ENCODE measurements around the gene DUS2.

Gene DUS2

GRCh38 chr16:68062910-68063393 is 39.9 kb downstream of the DUS2 start:
- Histone ChIP-seq H3K36me3 (ENCODE audit: insufficient read depth, low read depth, low read length) (peaks cover 32% of the 10 kb centered on the region), H3K4me1 (ENCODE audit: insufficient read depth, low read length) (no peaks in the 10 kb centered on the region), H3K9me3 (ENCODE audit: insufficient read depth, low read depth, low read length) (no peaks in the 10 kb centered on the region), H3K4me3 (ENCODE audit: low read length) (no peak overlapping the region), H3K27me3 (ENCODE audit: insufficient read depth, low read length) (no peaks in the 10 kb centered on the region), H3K27ac (ENCODE audit: low read length) (no peak overlapping the region), H3K9ac (ENCODE audit: low read depth, low read length) (no peak overlapping the region)

- H3K27ac ChIP-seq (ENCODE audit: low read length): no peak overlapping the region
- no peaks in the 10 kb centered on the region for H3K9me3 ChIP-seq (ENCODE audit: insufficient read depth, low read depth, low read length)
These were observed 41.8 kb downstream of the DUS2 start for GRCh38 chr16:68064791-68065365.

GRCh38 chr16:68065716-68066305 is 42.7 kb downstream of the DUS2 start:
- H3K4me3 ChIP-seq (ENCODE audit: low read length): no peak overlapping the region
- H3K9me3 ChIP-seq (ENCODE audit: insufficient read depth, low read depth, low read length): no peaks in the 10 kb centered on the region
- no peak overlapping the region for H3K9ac ChIP-seq (ENCODE audit: low read depth, low read length)
- no peaks in the 10 kb centered on the region for H3K4me1 ChIP-seq (ENCODE audit: insufficient read depth, low read length)
- peaks cover 32% of the 10 kb centered on the region for H3K36me3 ChIP-seq (ENCODE audit: insufficient read depth, low read depth, low read length)
- no peaks in the 10 kb centered on the region for H3K27me3 ChIP-seq (ENCODE audit: insufficient read depth, low read length)
- H3K27ac ChIP-seq (ENCODE audit: low read length): no peak overlapping the region

More at GRCh38 chr16:68064791-68065365, 41.8 kb downstream of the DUS2 start:
- Histone ChIP-seq H3K36me3 (ENCODE audit: insufficient read depth, low read depth, low read length) (peaks cover 27% of the 10 kb centered on the region), H3K27me3 (ENCODE audit: insufficient read depth, low read length) (no peaks in the 10 kb centered on the region), H3K9ac (ENCODE audit: low read depth, low read length) (no peak overlapping the region), H3K4me1 (ENCODE audit: insufficient read depth, low read length) (no peaks in the 10 kb centered on the region), H3K4me3 (ENCODE audit: low read length) (no peak overlapping the region)

- Histone ChIP-seq H3K9me3 (ENCODE audit: insufficient read depth, low read depth, low read length) (no peaks in the 10 kb centered on the region), H3K9ac (ENCODE audit: low read depth, low read length) (no peak overlapping the region), H3K4me3 (ENCODE audit: low read length) (no peak overlapping the region), H3K27ac (ENCODE audit: low read length) (no peak overlapping the region), H3K36me3 (ENCODE audit: insufficient read depth, low read depth, low read length) (peaks cover 35% of the 10 kb centered on the region), H3K4me1 (ENCODE audit: insufficient read depth, low read length) (no peaks in the 10 kb centered on the region), H3K27me3 (ENCODE audit: insufficient read depth, low read length) (no peaks in the 10 kb centered on the region)
These were observed 43.7 kb downstream of the DUS2 start for GRCh38 chr16:68066763-68067162.

- no peaks in the 10 kb centered on the region for H3K9me3 ChIP-seq (ENCODE audit: insufficient read depth, low read depth, low read length)
- H3K9ac ChIP-seq (ENCODE audit: low read depth, low read length): no peak overlapping the region
- H3K27me3 ChIP-seq (ENCODE audit: insufficient read depth, low read length): no peaks in the 10 kb centered on the region
- H3K4me1 ChIP-seq (ENCODE audit: insufficient read depth, low read length): no peaks in the 10 kb centered on the region
- peaks cover 53% of the 10 kb centered on the region for H3K36me3 ChIP-seq (ENCODE audit: insufficient read depth, low read depth, low read length)
- H3K4me3 ChIP-seq (ENCODE audit: low read length): no peak overlapping the region
- no peak overlapping the region for H3K27ac ChIP-seq (ENCODE audit: low read length)
These were observed 45.8 kb downstream of the DUS2 start for GRCh38 chr16:68068926-68069325.

GRCh38 chr16:68069511-68070248 is 46.6 kb downstream of the DUS2 start:
- H3K27me3 ChIP-seq (ENCODE audit: insufficient read depth, low read length): no peaks in the 10 kb centered on the region
- H3K4me3 ChIP-seq (ENCODE audit: low read length): no peak overlapping the region
- peaks cover 60% of the 10 kb centered on the region for H3K36me3 ChIP-seq (ENCODE audit: insufficient read depth, low read depth, low read length)
- H3K4me1 ChIP-seq (ENCODE audit: insufficient read depth, low read length): no peaks in the 10 kb centered on the region
- H3K27ac ChIP-seq (ENCODE audit: low read length): no peak overlapping the region
- no peaks in the 10 kb centered on the region for H3K9me3 ChIP-seq (ENCODE audit: insufficient read depth, low read depth, low read length)
- H3K9ac ChIP-seq (ENCODE audit: low read depth, low read length): no peak overlapping the region

GRCh38 chr16:68070249-68070730 is 47.2 kb downstream of the DUS2 start:
- H3K27me3 ChIP-seq (ENCODE audit: insufficient read depth, low read length): no peaks in the 10 kb centered on the region
- no peaks in the 10 kb centered on the region for H3K9me3 ChIP-seq (ENCODE audit: insufficient read depth, low read depth, low read length)
- H3K36me3 ChIP-seq (ENCODE audit: insufficient read depth, low read depth, low read length): peaks cover 66% of the 10 kb centered on the region
- no peak overlapping the region for H3K27ac ChIP-seq (ENCODE audit: low read length)
- no peaks in the 10 kb centered on the region for H3K4me1 ChIP-seq (ENCODE audit: insufficient read depth, low read length)
- H3K4me3 ChIP-seq (ENCODE audit: low read length): no peak overlapping the region
- H3K9ac ChIP-seq (ENCODE audit: low read depth, low read length): no peak overlapping the region

- Histone ChIP-seq H3K9ac (ENCODE audit: low read depth, low read length) (no peak overlapping the region), H3K4me3 (ENCODE audit: low read length) (no peak overlapping the region), H3K36me3 (ENCODE audit: insufficient read depth, low read depth, low read length) (peaks cover 69% of the 10 kb centered on the region)
These were observed 47.9 kb downstream of the DUS2 start for GRCh38 chr16:68070806-68071517.

GRCh38 chr16:68071518-68071901 is 48.4 kb downstream of the DUS2 start:
- H3K27ac ChIP-seq (ENCODE audit: low read length): no peak overlapping the region
- no peak overlapping the region for H3K4me3 ChIP-seq (ENCODE audit: low read length)
- no peaks in the 10 kb centered on the region for H3K27me3 ChIP-seq (ENCODE audit: insufficient read depth, low read length)
- no peaks in the 10 kb centered on the region for H3K9me3 ChIP-seq (ENCODE audit: insufficient read depth, low read depth, low read length)
- no peaks in the 10 kb centered on the region for H3K4me1 ChIP-seq (ENCODE audit: insufficient read depth, low read length)
- H3K9ac ChIP-seq (ENCODE audit: low read depth, low read length): no peak overlapping the region
- H3K36me3 ChIP-seq (ENCODE audit: insufficient read depth, low read depth, low read length): peaks cover 69% of the 10 kb centered on the region

More at GRCh38 chr16:68070806-68071517, 47.9 kb downstream of the DUS2 start:
- no peaks in the 10 kb centered on the region for H3K4me1 ChIP-seq (ENCODE audit: insufficient read depth, low read length)
- no peak overlapping the region for H3K27ac ChIP-seq (ENCODE audit: low read length)
- H3K27me3 ChIP-seq (ENCODE audit: insufficient read depth, low read length): no peaks in the 10 kb centered on the region
- H3K9me3 ChIP-seq (ENCODE audit: insufficient read depth, low read depth, low read length): no peaks in the 10 kb centered on the region

GRCh38 chr16:68072038-68072695 is 49.1 kb downstream of the DUS2 start:
- H3K27me3 ChIP-seq (ENCODE audit: insufficient read depth, low read length): no peaks in the 10 kb centered on the region
- H3K9me3 ChIP-seq (ENCODE audit: insufficient read depth, low read depth, low read length): no peaks in the 10 kb centered on the region
- no peak overlapping the region for H3K4me3 ChIP-seq (ENCODE audit: low read length)
- no peak overlapping the region for H3K27ac ChIP-seq (ENCODE audit: low read length)
- no peak overlapping the region for H3K9ac ChIP-seq (ENCODE audit: low read depth, low read length)
- peaks cover 69% of the 10 kb centered on the region for H3K36me3 ChIP-seq (ENCODE audit: insufficient read depth, low read depth, low read length)
- no peaks in the 10 kb centered on the region for H3K4me1 ChIP-seq (ENCODE audit: insufficient read depth, low read length)
